Gastrocnemius medialis (tissue), 4 donors: ENCODE data around the gene KIT.

Experiments
- POLR2A ChIP-seq, 2 donors: fragments of 450-650 bp; IDR thresholded peaks; one replicate each; pipeline ENCODE4 v1.6.1; 2017; ENCODE audit warnings: antibody characterized with exemption in 2 of 2, mild to moderate bottlenecking in 2 of 2, moderate library complexity in 2 of 2
- TF ChIP-seq, protein P1 (sequence below), 5 experiments: fragments of 450-650 bp in 3 of 5; fragments of 200-600 bp in 2 of 5; sonication (generic) in 2 of 5; IDR thresholded peaks in 4 of 5; conservative IDR thresholded peaks in 1 of 5; 1 replicate in 4 of 5; 2 replicates in 1 of 5; pipeline ENCODE4 v1.5.1; 2016 to 2019; ENCODE audit warnings: antibody characterized with exemption in 5 of 5, mild to moderate bottlenecking in 3 of 5, moderate library complexity in 3 of 5

DNA sequence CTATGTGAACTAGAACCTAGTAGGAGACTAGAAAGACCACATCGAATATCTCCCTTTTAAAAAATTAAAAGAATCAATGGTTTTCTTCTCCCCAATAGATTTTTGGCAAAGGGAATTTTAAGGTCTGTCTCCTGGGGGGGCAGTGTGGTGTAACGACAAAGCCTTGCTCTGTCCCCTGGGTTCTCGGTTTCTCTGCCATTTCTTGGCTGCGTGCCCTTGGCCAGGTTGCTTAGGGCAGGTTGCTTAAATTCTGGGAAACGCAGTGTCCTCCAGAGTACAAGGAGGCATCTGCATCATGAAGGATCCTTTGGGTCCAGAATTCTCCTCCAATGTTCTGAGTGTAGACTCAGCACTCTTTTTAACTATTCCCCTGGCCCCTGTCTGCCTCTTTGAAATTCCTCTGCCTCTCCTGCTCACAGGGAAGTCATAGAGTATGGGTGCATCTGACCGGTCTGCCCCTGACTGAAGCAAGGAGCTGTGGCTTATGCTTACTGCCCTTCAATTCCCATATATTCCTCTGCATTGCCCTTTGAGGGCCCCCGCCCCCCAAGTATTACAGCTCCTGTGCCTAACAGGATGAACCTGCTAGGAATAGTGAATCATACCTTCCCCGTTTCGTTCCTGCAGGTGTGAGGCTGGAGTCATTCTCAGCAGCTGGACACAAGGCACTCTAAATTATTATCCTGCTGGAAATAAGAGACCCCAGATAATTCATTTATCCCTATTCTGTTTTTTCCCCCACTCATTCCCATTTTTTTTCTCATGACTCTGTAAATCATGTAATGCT, 2.2 kb downstream of the KIT start:
- TF ChIP-seq, protein P1, sequence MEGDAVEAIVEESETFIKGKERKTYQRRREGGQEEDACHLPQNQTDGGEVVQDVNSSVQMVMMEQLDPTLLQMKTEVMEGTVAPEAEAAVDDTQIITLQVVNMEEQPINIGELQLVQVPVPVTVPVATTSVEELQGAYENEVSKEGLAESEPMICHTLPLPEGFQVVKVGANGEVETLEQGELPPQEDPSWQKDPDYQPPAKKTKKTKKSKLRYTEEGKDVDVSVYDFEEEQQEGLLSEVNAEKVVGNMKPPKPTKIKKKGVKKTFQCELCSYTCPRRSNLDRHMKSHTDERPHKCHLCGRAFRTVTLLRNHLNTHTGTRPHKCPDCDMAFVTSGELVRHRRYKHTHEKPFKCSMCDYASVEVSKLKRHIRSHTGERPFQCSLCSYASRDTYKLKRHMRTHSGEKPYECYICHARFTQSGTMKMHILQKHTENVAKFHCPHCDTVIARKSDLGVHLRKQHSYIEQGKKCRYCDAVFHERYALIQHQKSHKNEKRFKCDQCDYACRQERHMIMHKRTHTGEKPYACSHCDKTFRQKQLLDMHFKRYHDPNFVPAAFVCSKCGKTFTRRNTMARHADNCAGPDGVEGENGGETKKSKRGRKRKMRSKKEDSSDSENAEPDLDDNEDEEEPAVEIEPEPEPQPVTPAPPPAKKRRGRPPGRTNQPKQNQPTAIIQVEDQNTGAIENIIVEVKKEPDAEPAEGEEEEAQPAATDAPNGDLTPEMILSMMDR (IDR thresholded peaks at IDR 0.05 in 4 of 5, conservative IDR thresholded peaks at IDR 0.05 in 1 of 5), result no peak
- TF ChIP-seq POLR2A (IDR thresholded peaks at IDR 0.05), result no peak
